ENCODE data around the gene ARID1B. TPM values are rescaled to one million over a fixed set of nuclear protein-coding genes. Genes with fewer than 3 reads are reported as not detected.

ARID1B gene
- total RNA-seq, 1 experiment from 2014 or later, result 58.8 TPM

DNA sequence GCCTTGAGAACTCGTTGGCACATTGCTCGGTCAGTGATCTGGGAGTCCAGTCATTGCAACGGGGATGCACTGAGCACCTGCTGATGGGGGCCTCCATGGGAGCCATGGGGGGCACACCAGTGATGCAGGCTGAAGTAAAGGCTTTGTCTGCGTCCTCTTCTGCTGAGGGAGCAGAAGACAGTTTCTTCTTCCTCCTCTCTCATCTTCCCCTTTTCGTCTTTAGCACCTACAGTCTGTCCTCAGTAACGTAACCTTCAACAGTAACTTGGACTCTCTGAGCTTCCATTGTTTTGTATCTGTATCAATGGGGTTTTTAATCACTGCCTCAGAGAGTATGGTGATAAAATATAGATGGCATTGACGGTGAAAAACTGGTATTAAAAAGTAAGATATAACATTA, 306.2 kb downstream of the ARID1B start:
- intact Hi-C loops (cut with micrococcal nuclease; ENCODE audit: unreplicated experiment), result no loop called here
- no peak for DNase-seq
- Mint-ChIP-seq H3K9me3 (ENCODE audit: unreplicated experiment) (no peaks in the 10 kb centered on the region), H3K27me3 (ENCODE audit: insufficient read depth, unreplicated experiment) (no peaks in the 10 kb centered on the region), H3K27ac (ENCODE audit: unreplicated experiment) (no peak overlapping the region), H3K4me1 (ENCODE audit: low read depth, unreplicated experiment) (no peaks in the 10 kb centered on the region), H3K4me3 (ENCODE audit: unreplicated experiment) (no peak overlapping the region), H3K36me3 (ENCODE audit: insufficient read depth, unreplicated experiment) (no peaks in the 10 kb centered on the region)
- ChIA-PET POLR2A (no interaction called here), CTCF (no interaction called here)
- H3K27me3 ChIP-seq (replicated peaks; ENCODE audit: control insufficient read depth, insufficient read depth, low read length), result no peaks in the 10 kb centered on the region
- H3K9me3 ChIP-seq, result no peaks in the 10 kb centered on the region
- H3K36me3 ChIP-seq (ENCODE audit: control insufficient read depth, insufficient read depth, low read length), result no peaks in the 10 kb centered on the region
- no peak overlapping the region for H3K4me3 ChIP-seq (ENCODE audit: low read depth, low read length)
- H3K4me1 ChIP-seq, result no peaks in the 10 kb centered on the region
- no TSS peak for BruUV-seq (replicated peaks)
- TF ChIP-seq, protein P1, sequence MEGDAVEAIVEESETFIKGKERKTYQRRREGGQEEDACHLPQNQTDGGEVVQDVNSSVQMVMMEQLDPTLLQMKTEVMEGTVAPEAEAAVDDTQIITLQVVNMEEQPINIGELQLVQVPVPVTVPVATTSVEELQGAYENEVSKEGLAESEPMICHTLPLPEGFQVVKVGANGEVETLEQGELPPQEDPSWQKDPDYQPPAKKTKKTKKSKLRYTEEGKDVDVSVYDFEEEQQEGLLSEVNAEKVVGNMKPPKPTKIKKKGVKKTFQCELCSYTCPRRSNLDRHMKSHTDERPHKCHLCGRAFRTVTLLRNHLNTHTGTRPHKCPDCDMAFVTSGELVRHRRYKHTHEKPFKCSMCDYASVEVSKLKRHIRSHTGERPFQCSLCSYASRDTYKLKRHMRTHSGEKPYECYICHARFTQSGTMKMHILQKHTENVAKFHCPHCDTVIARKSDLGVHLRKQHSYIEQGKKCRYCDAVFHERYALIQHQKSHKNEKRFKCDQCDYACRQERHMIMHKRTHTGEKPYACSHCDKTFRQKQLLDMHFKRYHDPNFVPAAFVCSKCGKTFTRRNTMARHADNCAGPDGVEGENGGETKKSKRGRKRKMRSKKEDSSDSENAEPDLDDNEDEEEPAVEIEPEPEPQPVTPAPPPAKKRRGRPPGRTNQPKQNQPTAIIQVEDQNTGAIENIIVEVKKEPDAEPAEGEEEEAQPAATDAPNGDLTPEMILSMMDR (IDR thresholded peaks at IDR 0.05; ENCODE audit: insufficient read depth in 1 of 2, low read depth in 1 of 2, low read length in 1 of 2, severe bottlenecking in 1 of 2, unreplicated experiment in 1 of 2), result no peak

DNA sequence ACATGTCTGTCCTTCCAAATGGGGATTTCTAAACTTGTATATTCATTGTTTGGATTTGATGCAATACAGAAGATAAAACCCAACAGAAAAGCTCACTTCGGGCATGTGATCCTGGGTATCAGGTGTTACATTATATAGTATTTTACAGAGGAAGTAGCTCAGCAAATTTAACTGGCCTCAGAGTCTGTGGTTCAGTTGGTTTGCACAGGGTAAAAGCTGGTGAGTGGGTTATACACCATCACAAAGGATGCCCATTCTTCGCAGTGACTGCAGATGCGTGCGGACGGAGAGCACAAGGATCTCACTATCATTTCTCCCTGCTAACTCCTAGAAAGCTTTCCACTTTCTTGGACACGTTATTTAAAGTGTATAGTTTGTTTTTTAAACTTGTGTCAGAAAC, 309.5 kb downstream of the ARID1B start:
- TF ChIP-seq, protein P1 (IDR thresholded peaks at IDR 0.05; ENCODE audit: insufficient read depth in 1 of 2, low read depth in 1 of 2, low read length in 1 of 2, severe bottlenecking in 1 of 2, unreplicated experiment in 1 of 2), result no peak
- no peak overlapping the region for H3K27ac Mint-ChIP-seq (ENCODE audit: unreplicated experiment)
- no peak overlapping the region for H3K4me3 Mint-ChIP-seq (ENCODE audit: unreplicated experiment)
- Histone ChIP-seq H3K4me1 (0 out of 2 replicates have a peak, but pooled peaks cover 3% of the 10 kb centered on the region), H3K4me3 (ENCODE audit: low read depth, low read length) (no peak overlapping the region), H3K36me3 (ENCODE audit: control insufficient read depth, insufficient read depth, low read length) (no peaks in the 10 kb centered on the region), H3K27me3 (replicated peaks; ENCODE audit: control insufficient read depth, insufficient read depth, low read length) (no peaks in the 10 kb centered on the region), H3K9me3 (no peaks in the 10 kb centered on the region)
- H3K27me3 Mint-ChIP-seq (ENCODE audit: insufficient read depth, unreplicated experiment), result no peaks in the 10 kb centered on the region
- no peaks in the 10 kb centered on the region for H3K36me3 Mint-ChIP-seq (ENCODE audit: insufficient read depth, unreplicated experiment)
- DNase-seq, result no peak
- intact Hi-C loops (cut with micrococcal nuclease; ENCODE audit: unreplicated experiment), result no loop called here
- no TSS peak for BruUV-seq (replicated peaks)
- ChIA-PET CTCF (no interaction called here), POLR2A (interaction anchor here (0.5 to 0.9 kb wide), 3 partner anchors 11 to 108 kb away, joined by 3 to 5 read pairs (median 3); no protein-coding TSS in a partner anchor)
- peaks cover 13% of the 10 kb centered on the region for H3K4me1 Mint-ChIP-seq (ENCODE audit: low read depth, unreplicated experiment)
- no peaks in the 10 kb centered on the region for H3K9me3 Mint-ChIP-seq (ENCODE audit: unreplicated experiment)

DNA sequence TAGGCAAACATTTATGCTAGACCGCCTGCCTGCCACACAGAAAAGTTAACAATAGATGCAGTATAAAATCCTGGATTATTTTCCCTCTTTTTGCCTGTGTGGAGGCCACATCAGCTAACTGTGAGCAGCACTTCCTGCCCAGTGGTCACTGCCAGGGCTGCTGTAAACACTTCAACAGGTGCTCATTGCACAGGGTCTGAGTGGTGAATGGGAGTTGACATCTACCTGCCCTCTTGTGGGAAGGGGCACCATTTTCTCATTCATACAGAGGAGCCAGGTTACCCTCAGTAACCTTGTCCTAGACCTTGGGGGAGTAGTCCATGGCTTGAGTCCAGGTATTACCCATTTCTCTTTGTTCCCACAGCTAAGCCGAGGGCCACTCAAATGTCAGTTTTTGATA, 310.8 kb downstream of the ARID1B start:
- BruUV-seq (replicated peaks), result no TSS peak

More for the DNA sequence above, 310.8 kb downstream of the ARID1B start:
- no peaks in the 10 kb centered on the region for H3K27me3 Mint-ChIP-seq (ENCODE audit: insufficient read depth, unreplicated experiment)
- peaks cover 13% of the 10 kb centered on the region for H3K4me1 Mint-ChIP-seq (ENCODE audit: low read depth, unreplicated experiment)
- no peak for DNase-seq
- Histone ChIP-seq H3K4me3 (ENCODE audit: low read depth, low read length) (no peak overlapping the region), H3K9me3 (no peaks in the 10 kb centered on the region), H3K36me3 (ENCODE audit: control insufficient read depth, insufficient read depth, low read length) (no peaks in the 10 kb centered on the region), H3K4me1 (0 out of 2 replicates have a peak, but pooled peaks cover 3% of the 10 kb centered on the region), H3K27me3 (replicated peaks; ENCODE audit: control insufficient read depth, insufficient read depth, low read length) (no peaks in the 10 kb centered on the region)
- intact Hi-C loops (cut with micrococcal nuclease; ENCODE audit: unreplicated experiment), result no loop called here
- H3K4me3 Mint-ChIP-seq (ENCODE audit: unreplicated experiment), result no peak overlapping the region
- ChIA-PET POLR2A (no interaction called here), CTCF (no interaction called here)
- H3K36me3 Mint-ChIP-seq (ENCODE audit: insufficient read depth, unreplicated experiment), result no peaks in the 10 kb centered on the region
- no peak overlapping the region for H3K27ac Mint-ChIP-seq (ENCODE audit: unreplicated experiment)
- no peaks in the 10 kb centered on the region for H3K9me3 Mint-ChIP-seq (ENCODE audit: unreplicated experiment)
- TF ChIP-seq, protein P1 (IDR thresholded peaks at IDR 0.05; ENCODE audit: insufficient read depth in 1 of 2, low read depth in 1 of 2, low read length in 1 of 2, severe bottlenecking in 1 of 2, unreplicated experiment in 1 of 2), result no peak

Data from Caco-2 (cell line).